Colon (tissue), 2 donors: ENCODE results near the gene PLAAT1.

Experiments used
- FAIRE-seq: peaks from 2 replicates; lab custom pipeline; 2012; peaks lifted over from hg19 to GRCh38; lab: Jason Lieb, UNC
- donor health status: control.
- donor health status: control.

PLAAT1 gene

GRCh38 chr3:193240850-193241706 lies at the start of gene PLAAT1:
TSS of gene PLAAT1 (plus strand) at chr3:193241222. CDS start at chr3:193255651, 14,429 bp downstream.
- no peak for FAIRE-seq

- FAIRE-seq, result no peak
These were observed 46.7 kb upstream of the PLAAT1 start for GRCh38 chr3:193194371-193194770.

- no peak for FAIRE-seq
These were observed 44.3 kb upstream of the PLAAT1 start for GRCh38 chr3:193196746-193197145.

GRCh38 chr3:193207290-193208273 lies 33.4 kb upstream of the PLAAT1 start:
- FAIRE-seq, result no peak

GRCh38 chr3:193210618-193211017 lies 30.4 kb upstream of the PLAAT1 start:
- FAIRE-seq, result no peak

- no peak for FAIRE-seq
These were observed 29.8 kb upstream of the PLAAT1 start for GRCh38 chr3:193211173-193211572.

- FAIRE-seq, result no peak
These were observed 29.0 kb upstream of the PLAAT1 start for GRCh38 chr3:193211984-193212383.

GRCh38 chr3:193212844-193213243 lies 28.2 kb upstream of the PLAAT1 start:
- FAIRE-seq, result no peak

GRCh38 chr3:193214445-193214844 lies 26.6 kb upstream of the PLAAT1 start:
- no peak for FAIRE-seq

GRCh38 chr3:193225302-193226125 lies 15.5 kb upstream of the PLAAT1 start:
- no peak for FAIRE-seq

- FAIRE-seq, result no peak
These were observed 12.8 kb upstream of the PLAAT1 start for GRCh38 chr3:193228206-193228605.

GRCh38 chr3:193229851-193230420 lies 11.1 kb upstream of the PLAAT1 start:
- no peak for FAIRE-seq

GRCh38 chr3:193230610-193231009 lies 10.4 kb upstream of the PLAAT1 start:
- no peak for FAIRE-seq

GRCh38 chr3:193231201-193231600 lies 9.8 kb upstream of the PLAAT1 start:
- FAIRE-seq, result no peak

GRCh38 chr3:193236599-193236998 lies 4.4 kb upstream of the PLAAT1 start:
- FAIRE-seq, result no peak

- no peak for FAIRE-seq
These were observed 4.0 kb upstream of the PLAAT1 start for GRCh38 chr3:193237030-193237429.

- no peak for FAIRE-seq
These were observed 579 bp upstream of the PLAAT1 start for GRCh38 chr3:193240436-193240849.

- FAIRE-seq, result no peak
These were observed 694 bp downstream of the PLAAT1 start for GRCh38 chr3:193241716-193242115.

GRCh38 chr3:193243571-193243970 lies 2.5 kb downstream of the PLAAT1 start:
- no peak for FAIRE-seq

- no peak for FAIRE-seq
These were observed 7.9 kb downstream of the PLAAT1 start for GRCh38 chr3:193248848-193249468.

- FAIRE-seq, result no peak
These were observed 9.5 kb downstream of the PLAAT1 start for GRCh38 chr3:193250492-193250891.
